ENCODE data around the gene NRN1L.
"Not testable (repeated sequence)": the region's sequence is repeated elsewhere in the genome, so short reads cannot be mapped to it uniquely, and the experiment has no call there.

The NRN1L gene

GRCh38 chr16:67884684-67885083 lies at the start of gene NRN1L:
Gene NRN1L, plus strand, starts transcription at chr16:67884885. Its CDS starts 19 bp downstream, at chr16:67884904.
- DNase-seq (ENCODE audit: low spot score), result no peak

- not testable (repeated sequence) for DNase-seq (ENCODE audit: low spot score)
Measured at GRCh38 chr16:67837190-67837589, 47.5 kb upstream of the NRN1L start.

GRCh38 chr16:67837811-67838210 lies 46.9 kb upstream of the NRN1L start:
- no peak for DNase-seq (ENCODE audit: low spot score)

- peak; percentile 37 for DNase-seq (ENCODE audit: low spot score)
Measured at GRCh38 chr16:67841198-67841815, 43.4 kb upstream of the NRN1L start.

- DNase-seq (ENCODE audit: low spot score), result peak; percentile 97
Measured at GRCh38 chr16:67841816-67842508, 42.7 kb upstream of the NRN1L start, which contains the start of gene THAP11. Gene THAP11, plus strand, starts transcription at chr16:67842320. Its CDS starts 235 bp downstream, at chr16:67842555.

GRCh38 chr16:67842509-67843342 lies 42.0 kb upstream of the NRN1L start:
- peak; percentile 77 for DNase-seq (ENCODE audit: low spot score)

- DNase-seq (ENCODE audit: low spot score), result no peak
Measured at GRCh38 chr16:67843343-67843765, 41.3 kb upstream of the NRN1L start.

- no peak for DNase-seq (ENCODE audit: low spot score)
Measured at GRCh38 chr16:67844497-67844896, 40.2 kb upstream of the NRN1L start.

- DNase-seq (ENCODE audit: low spot score), result no peak
Measured at GRCh38 chr16:67845291-67846062, 39.2 kb upstream of the NRN1L start.

- no peak for DNase-seq (ENCODE audit: low spot score)
Measured at GRCh38 chr16:67846063-67846319, 38.7 kb upstream of the NRN1L start.

- peak; percentile 99 for DNase-seq (ENCODE audit: low spot score)
Measured at GRCh38 chr16:67846320-67847063, 38.2 kb upstream of the NRN1L start, which contains the start of gene NUTF2. Gene NUTF2, plus strand, starts transcription at chr16:67846933. Its CDS starts 18,198 bp downstream, at chr16:67865131.

- DNase-seq (ENCODE audit: low spot score), result no peak
Measured at GRCh38 chr16:67847064-67847861, 37.4 kb upstream of the NRN1L start, which contains the start of gene CENPT. Gene CENPT, minus strand, starts transcription at chr16:67847693. Its CDS starts 13,834 bp downstream, at chr16:67833859.

GRCh38 chr16:67848118-67848517 lies 36.6 kb upstream of the NRN1L start:
- DNase-seq (ENCODE audit: low spot score), result no peak

- DNase-seq (ENCODE audit: low spot score), result no peak
Measured at GRCh38 chr16:67853670-67854069, 31.0 kb upstream of the NRN1L start.

- DNase-seq (ENCODE audit: low spot score), result no peak
Measured at GRCh38 chr16:67855789-67856188, 28.9 kb upstream of the NRN1L start.

- no peak for DNase-seq (ENCODE audit: low spot score)
Measured at GRCh38 chr16:67856927-67857546, 27.6 kb upstream of the NRN1L start.

GRCh38 chr16:67857547-67858233 lies 27.0 kb upstream of the NRN1L start:
- no peak for DNase-seq (ENCODE audit: low spot score)

- DNase-seq (ENCODE audit: low spot score), result no peak
Measured at GRCh38 chr16:67858500-67858899, 26.2 kb upstream of the NRN1L start.

All from HuH-7 (cell line).